Amniotic stem cell (primary cell): ENCODE data around the gene EXO5.
"Not testable (repeated sequence)": the region's sequence is repeated elsewhere in the genome, so short reads cannot be mapped to it uniquely, and the experiment has no call there.

Experiments
- DNase-seq: peaks from one replicate; lab custom pipeline; 2025; lab: John Stamatoyannopoulos, UW

EXO5 gene

GRCh38 chr1:40508375-40509341 is at the start of gene EXO5:
Gene EXO5 (plus strand): TSS chr1:40508767. CDS start chr1:40514545, 5,778 bp downstream.
- peak; percentile 68 for DNase-seq

GRCh38 chr1:40462956-40463590 is 45.5 kb upstream of the EXO5 start:
- DNase-seq: no peak

- no peak for DNase-seq
Measured at GRCh38 chr1:40469327-40469726, 39.2 kb upstream of the EXO5 start.

- no peak for DNase-seq
Measured at GRCh38 chr1:40475268-40475667, 33.3 kb upstream of the EXO5 start.

- DNase-seq: no peak
Measured at GRCh38 chr1:40476924-40477677, 31.5 kb upstream of the EXO5 start, which contains the start of gene ZFP69. Gene ZFP69 (plus strand): TSS chr1:40477290. CDS start chr1:40479362, 2,072 bp downstream.

- DNase-seq: no peak
Measured at GRCh38 chr1:40477678-40478053, 30.9 kb upstream of the EXO5 start.

- no peak for DNase-seq
Measured at GRCh38 chr1:40478276-40478675, 30.3 kb upstream of the EXO5 start.

- DNase-seq: no peak
Measured at GRCh38 chr1:40479156-40479555, 29.4 kb upstream of the EXO5 start.

GRCh38 chr1:40495315-40495903 is 13.2 kb upstream of the EXO5 start:
- DNase-seq: no peak

- DNase-seq: not testable (repeated sequence)
Measured at GRCh38 chr1:40502651-40503050, 5.9 kb upstream of the EXO5 start.

- no peak for DNase-seq
Measured at GRCh38 chr1:40507973-40508372, 594 bp upstream of the EXO5 start.

GRCh38 chr1:40519517-40519916 is 10.9 kb downstream of the EXO5 start:
- DNase-seq: no peak

GRCh38 chr1:40530735-40531380 is 22.3 kb downstream of the EXO5 start:
- DNase-seq: no peak

- DNase-seq: peak; percentile 89
Measured at GRCh38 chr1:40531381-40532061, 23.0 kb downstream of the EXO5 start, which contains the start of gene ZNF684. Gene ZNF684 (plus strand): TSS chr1:40531637. CDS start chr1:40533167, 1,530 bp downstream.

- no peak for DNase-seq
Measured at GRCh38 chr1:40532062-40532389, 23.5 kb downstream of the EXO5 start.

- peak; percentile 3 for DNase-seq
Measured at GRCh38 chr1:40532844-40533424, 24.4 kb downstream of the EXO5 start.

- no peak for DNase-seq
Measured at GRCh38 chr1:40534589-40534988, 26.0 kb downstream of the EXO5 start.

- DNase-seq: no peak
Measured at GRCh38 chr1:40535732-40536131, 27.2 kb downstream of the EXO5 start.

- DNase-seq: no peak
Measured at GRCh38 chr1:40539338-40539737, 30.8 kb downstream of the EXO5 start.

- no peak for DNase-seq
Measured at GRCh38 chr1:40546957-40547356, 38.4 kb downstream of the EXO5 start.

- no peak for DNase-seq
Measured at GRCh38 chr1:40553017-40553416, 44.5 kb downstream of the EXO5 start.
